Measurements from ENCODE around the gene RCVRN.

DNA sequence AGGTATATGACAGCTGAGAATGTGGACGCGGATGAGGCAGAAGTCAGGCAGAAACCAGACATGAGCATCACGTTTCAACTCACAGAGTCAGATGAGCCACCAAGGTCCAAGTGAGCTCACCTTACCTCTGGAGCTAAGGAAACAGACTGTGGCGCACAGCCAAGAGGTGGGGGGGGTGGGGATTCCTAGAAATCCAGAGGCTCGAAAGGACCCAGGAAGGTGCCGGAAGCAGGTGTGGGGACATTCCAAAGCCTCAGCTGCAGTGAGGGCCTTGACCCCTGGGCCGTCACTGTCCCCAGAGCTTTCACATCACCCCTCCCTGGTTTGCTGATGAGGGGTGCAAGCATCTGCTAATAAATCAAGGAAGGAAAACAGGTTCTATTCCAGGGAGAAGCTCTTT, 29.3 kb upstream of the RCVRN start:
- TF ChIP-seq CTCF (IDR thresholded peaks at IDR 0.05) (no peak), POLR2A (IDR thresholded peaks at IDR 0.05) (no peak), POLR2AphosphoS5 (IDR thresholded peaks at IDR 0.05) (no peak), EP300 (IDR thresholded peaks at IDR 0.05; ENCODE audit: low read depth) (no peak)

Data from transverse colon (tissue), 4 donors.